Mucosa of stomach (tissue), 1 donor: ENCODE results near the gene GOT2.
"Not testable (repeated sequence)": the region's sequence is repeated elsewhere in the genome, so short reads cannot be mapped to it uniquely, and the experiment has no call there.

Experiments used
- H3K27me3 ChIP-seq: one replicate; pipeline ENCODE4 v1.7.0; 2013; ENCODE audit warnings: mild to moderate bottlenecking, low read length; ENCODE audit not compliant: control insufficient read depth, insufficient read depth
- H3K36me3 ChIP-seq: one replicate; pipeline ENCODE4 v1.7.0; 2013; ENCODE audit warnings: low read length; ENCODE audit not compliant: control insufficient read depth, insufficient read depth
- H3K4me1 ChIP-seq: one replicate; pipeline ENCODE4 v1.7.0; 2013; ENCODE audit warnings: mild to moderate bottlenecking, low read length; ENCODE audit not compliant: control insufficient read depth, insufficient read depth
- H3K4me3 ChIP-seq: one replicate; pipeline ENCODE4 v1.7.0; 2013; ENCODE audit warnings: low read length
- H3K9ac ChIP-seq: one replicate; pipeline ENCODE4 v1.7.0; 2013; ENCODE audit warnings: mild to moderate bottlenecking, low read length, moderate library complexity
- H3K9me3 ChIP-seq: one replicate; pipeline ENCODE4 v1.7.0; 2013; ENCODE audit warnings: mild to moderate bottlenecking, low read length, moderate library complexity; ENCODE audit not compliant: control insufficient read depth
- donor health status: Pancreatic carcinoma.

The GOT2 gene

DNA sequence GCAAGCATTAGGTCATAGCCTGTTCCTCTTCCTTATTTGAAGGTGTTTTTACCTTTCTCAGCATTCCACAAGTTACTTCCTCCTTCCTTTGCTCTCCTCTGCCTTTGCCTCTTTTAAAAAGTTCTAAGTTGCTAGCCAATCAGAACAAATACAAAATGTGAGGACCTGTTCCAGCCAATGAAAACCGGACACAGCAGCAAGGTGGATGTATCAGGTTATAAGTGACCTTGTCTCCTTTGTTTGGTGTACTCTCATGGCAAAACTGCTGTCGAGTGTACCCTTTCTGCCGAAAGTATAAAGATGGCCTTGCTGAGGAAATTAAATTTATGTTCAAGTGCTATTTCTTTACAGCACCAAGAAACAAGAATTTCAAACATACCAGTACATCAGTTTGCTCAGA, 2.2 kb upstream of the GOT2 start:
- not testable (repeated sequence) for H3K9me3 ChIP-seq, H3K4me3 ChIP-seq, H3K36me3 ChIP-seq, H3K9ac ChIP-seq, H3K4me1 ChIP-seq, H3K27me3 ChIP-seq

DNA sequence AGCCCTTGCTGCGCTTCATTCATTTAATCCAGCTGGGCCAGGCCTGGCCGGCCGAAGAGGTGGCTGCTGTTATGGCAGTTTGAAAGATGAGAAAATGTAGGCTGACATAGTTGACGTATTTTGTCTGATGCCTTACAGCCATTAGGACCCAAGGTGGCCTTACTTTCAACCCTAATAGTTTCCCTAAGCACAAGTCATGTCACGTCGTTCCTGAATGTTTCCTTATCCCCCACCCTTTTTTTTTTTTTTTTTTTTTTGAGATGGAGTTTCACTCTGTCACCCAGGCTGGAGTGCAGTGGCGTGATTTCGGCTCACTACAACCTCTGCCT, 307 bp upstream of the GOT2 start:
- Histone ChIP-seq H3K36me3 (no peaks in the 10 kb centered on the region), H3K9me3 (no peaks in the 10 kb centered on the region), H3K9ac (no peak overlapping the region), H3K4me3 (no peak overlapping the region), H3K4me1 (peaks cover 5% of the 10 kb centered on the region), H3K27me3 (no peaks in the 10 kb centered on the region)

DNA sequence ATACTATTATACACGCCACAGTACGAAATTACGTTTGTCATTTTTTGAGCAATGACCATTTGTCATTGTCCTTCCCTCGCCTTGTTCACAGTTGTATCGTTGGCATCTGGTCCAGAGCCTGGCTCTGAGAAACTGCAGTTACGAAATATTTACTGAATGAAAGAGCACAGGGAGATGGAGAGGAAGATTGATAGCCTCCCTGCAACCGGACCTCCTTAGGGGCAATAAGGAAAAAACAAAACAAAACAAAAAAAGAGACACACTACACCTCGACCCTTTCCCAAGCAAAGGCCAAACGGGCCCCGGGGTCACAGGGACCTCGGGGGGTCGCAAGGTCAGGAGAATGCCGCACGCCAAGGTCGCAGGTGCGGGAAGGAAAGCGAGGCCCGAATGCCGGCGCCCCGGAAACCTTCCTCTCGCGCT, 857 bp downstream of the GOT2 start:
- H3K9me3 ChIP-seq: no peaks in the 10 kb centered on the region
- H3K27me3 ChIP-seq: no peaks in the 10 kb centered on the region
- no peaks in the 10 kb centered on the region for H3K36me3 ChIP-seq
- peaks cover 5% of the 10 kb centered on the region for H3K4me1 ChIP-seq
- peak overlapping the region; percentile 94 for H3K4me3 ChIP-seq
- H3K9ac ChIP-seq: peak overlapping the region; percentile 55

DNA sequence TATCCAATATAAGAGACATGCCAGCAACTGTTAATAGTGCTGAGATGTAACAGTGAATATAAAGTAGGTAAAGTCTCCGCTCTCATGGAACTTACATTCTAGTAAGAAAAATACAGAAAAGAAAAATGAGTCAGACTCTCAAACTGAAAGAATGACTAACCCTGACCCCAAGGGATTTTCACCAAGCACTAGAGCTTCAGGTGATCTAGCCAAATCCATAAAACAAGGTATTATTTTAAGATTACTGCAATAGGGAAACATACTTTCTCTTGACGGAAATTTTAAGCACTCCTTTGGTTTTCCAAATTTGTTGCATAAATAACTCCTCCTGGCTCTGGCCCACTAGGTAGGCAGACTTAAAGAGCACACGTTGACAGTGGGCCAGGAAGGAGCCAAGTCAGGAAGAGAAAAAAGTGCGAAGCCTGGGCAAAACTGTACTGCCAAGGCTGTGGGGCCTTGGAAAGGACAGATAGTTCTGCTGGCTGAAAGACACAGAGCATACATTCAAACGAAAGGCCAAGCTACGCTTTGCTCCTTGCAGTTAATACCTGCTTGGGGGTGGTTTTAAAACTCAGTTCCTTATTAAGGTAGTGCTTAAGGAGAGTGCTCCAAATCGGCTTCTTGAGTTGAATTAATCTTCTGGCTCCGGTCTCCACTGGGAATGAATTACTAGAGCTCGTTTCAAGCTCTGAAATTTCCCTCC, 1.4 kb downstream of the GOT2 start:
- Histone ChIP-seq H3K27me3 (no peaks in the 10 kb centered on the region), H3K9me3 (no peaks in the 10 kb centered on the region), H3K9ac (peak overlapping the region; percentile 55), H3K4me1 (peaks cover 5% of the 10 kb centered on the region), H3K4me3 (peak overlapping the region; percentile 94), H3K36me3 (no peaks in the 10 kb centered on the region)

DNA sequence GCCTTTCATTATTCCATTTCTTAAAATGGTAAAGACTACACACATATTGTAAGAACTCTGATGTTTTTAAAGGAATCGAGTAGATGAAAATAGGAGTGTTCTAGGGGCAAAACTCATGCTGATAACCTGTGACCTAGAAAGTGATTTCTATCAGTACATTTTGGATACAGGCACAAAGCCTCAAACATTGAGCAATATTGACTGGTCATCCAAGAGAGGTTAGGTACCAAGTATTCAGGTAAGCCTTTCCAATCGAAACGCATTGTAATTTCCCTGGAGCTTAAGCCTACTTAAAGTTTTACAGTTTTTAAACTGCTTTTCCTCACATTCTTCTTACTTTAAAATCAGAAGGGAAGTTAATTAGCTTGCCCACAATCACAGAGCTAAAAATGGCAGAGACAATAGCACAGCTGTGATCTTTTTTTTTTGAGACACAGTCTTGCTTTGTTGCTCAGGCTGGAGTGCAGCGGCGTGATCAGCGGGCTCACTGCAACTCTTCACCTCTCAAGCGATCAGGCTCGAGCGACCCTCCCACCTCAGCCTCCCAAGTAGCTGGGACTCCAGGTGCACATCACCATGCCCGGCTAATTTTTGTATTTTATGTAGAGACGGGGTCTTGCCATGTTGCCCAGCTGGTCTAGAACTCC, 3.3 kb downstream of the GOT2 start:
- no peaks in the 10 kb centered on the region for H3K36me3 ChIP-seq
- no peaks in the 10 kb centered on the region for H3K9me3 ChIP-seq
- no peak overlapping the region for H3K4me3 ChIP-seq
- no peak overlapping the region for H3K9ac ChIP-seq
- no peaks in the 10 kb centered on the region for H3K27me3 ChIP-seq
- peaks cover 5% of the 10 kb centered on the region for H3K4me1 ChIP-seq

DNA sequence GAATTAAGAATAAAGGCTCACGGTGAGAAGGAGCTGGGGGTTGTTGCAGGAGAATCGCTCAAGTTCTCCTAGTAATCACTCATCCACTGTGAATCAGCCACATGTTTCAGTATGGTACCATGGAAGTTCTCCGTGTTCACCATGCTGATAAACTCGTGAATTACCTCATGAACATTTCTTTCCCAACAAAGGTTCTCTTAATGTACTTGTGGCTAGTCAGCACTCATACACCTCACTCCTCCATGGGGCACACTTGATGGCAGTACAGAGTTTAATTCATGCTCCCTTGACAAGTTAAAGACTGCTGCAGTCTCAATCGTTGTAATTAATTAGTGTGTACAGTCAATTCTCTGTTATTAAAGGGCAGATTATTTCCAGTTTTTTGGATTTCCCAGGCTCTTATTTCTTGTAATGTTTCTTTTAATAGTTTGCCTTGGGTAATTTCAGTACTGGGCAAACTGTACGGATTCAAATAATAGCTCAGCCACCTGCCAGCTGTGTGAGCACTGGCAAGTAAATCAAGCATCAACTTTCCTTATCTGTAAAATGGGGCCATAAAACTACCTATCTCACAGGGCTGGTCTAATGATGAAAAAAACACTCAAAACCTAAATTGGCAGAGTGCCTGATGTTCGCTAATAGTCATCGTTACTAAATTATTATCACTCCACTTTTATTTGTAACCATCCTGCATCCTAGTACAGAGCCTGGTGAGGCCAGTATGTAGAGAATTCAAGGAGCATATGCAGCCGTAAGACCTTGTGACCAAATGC, 6.1 kb downstream of the GOT2 start:
- H3K9ac ChIP-seq: no peak overlapping the region
- H3K4me1 ChIP-seq: peaks cover 4% of the 10 kb centered on the region
- no peaks in the 10 kb centered on the region for H3K27me3 ChIP-seq
- H3K9me3 ChIP-seq: no peaks in the 10 kb centered on the region
- H3K4me3 ChIP-seq: no peak overlapping the region
- no peaks in the 10 kb centered on the region for H3K36me3 ChIP-seq

DNA sequence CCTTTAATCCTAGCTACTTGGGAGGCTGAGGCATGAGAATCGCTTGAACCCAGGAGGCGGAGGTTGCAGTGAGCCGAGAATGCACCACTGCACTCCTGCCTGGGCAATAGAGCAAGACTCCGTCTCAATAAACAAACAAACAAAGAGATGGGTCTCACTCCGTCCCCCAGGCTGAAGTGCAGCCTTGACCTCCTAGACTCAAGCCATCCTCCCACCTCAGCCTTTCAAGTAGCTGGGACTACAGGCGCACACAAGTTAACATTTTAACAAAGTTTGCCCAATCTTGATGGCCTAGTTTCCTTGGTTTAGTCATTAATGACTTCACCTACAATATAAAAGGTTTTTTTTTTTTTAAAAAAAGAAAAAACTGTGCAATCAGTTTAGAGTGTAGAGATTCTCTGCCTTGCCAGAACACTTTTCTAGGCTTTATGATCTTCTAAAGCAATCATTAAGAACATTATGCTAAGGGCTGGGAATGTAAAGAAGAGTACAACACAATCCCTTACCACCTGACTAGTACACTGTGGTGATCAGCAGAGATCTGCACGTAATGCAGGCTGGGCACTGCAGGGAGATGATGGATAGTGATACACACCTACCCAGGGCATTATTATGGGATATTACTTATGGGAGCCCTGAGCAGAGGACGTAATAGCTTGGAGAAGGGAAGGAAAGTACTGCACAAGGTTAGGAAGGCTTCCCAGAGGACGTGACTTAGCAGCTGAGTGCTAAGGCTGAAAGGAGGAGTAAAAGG, 6.9 kb downstream of the GOT2 start:
- Histone ChIP-seq H3K4me3 (no peak overlapping the region), H3K9me3 (no peaks in the 10 kb centered on the region), H3K4me1 (no peaks in the 10 kb centered on the region), H3K9ac (no peak overlapping the region), H3K36me3 (no peaks in the 10 kb centered on the region), H3K27me3 (no peaks in the 10 kb centered on the region)

DNA sequence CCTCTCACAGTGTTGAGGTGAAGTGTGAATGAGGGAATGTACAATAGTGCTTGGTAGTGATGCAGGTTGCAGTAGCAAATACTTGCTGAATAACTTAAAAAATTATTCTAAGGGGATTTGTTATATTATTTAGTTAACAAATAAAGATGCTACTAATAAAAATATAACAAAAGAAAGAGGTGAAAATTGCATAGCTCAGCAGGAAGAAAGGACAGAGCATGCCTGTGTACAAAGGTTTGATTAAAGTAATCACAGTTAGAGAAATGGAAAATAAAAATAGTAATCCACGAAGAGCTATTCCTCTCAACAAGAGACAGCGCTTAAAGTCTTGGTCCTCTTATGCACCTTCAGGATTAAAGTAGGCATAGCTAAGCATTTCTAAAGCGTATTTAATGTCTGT, 11.0 kb downstream of the GOT2 start:
- peaks cover 4% of the 10 kb centered on the region for H3K36me3 ChIP-seq
- no peaks in the 10 kb centered on the region for H3K4me1 ChIP-seq
- H3K9ac ChIP-seq: no peak overlapping the region

DNA sequence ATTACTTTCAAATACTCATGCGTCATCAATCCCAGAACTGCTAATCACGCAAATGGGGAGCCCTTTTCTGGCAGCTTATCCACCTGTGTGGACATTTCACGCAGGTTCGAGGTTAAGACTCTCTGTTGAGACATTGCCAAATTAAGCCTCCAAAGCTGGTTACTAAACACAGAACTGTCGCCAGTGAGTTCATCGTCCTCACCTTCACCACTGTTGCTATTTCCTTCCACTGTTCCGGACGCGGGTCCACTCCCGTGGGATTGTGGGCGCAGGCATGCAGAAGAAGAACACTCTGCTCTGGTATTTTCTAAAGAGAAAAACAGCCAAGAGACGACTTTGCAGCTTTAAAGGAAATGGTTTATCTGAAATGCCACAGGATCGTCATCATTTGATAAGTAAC, 16.1 kb downstream of the GOT2 start:
- no peaks in the 10 kb centered on the region for H3K27me3 ChIP-seq
- H3K4me3 ChIP-seq: no peak overlapping the region
- no peaks in the 10 kb centered on the region for H3K9me3 ChIP-seq
- H3K4me1 ChIP-seq: no peaks in the 10 kb centered on the region
- no peak overlapping the region for H3K9ac ChIP-seq
- H3K36me3 ChIP-seq: peaks cover 9% of the 10 kb centered on the region

More for the DNA sequence above, 11.0 kb downstream of the GOT2 start:
- no peaks in the 10 kb centered on the region for H3K27me3 ChIP-seq
- H3K4me3 ChIP-seq: no peak overlapping the region
- no peaks in the 10 kb centered on the region for H3K9me3 ChIP-seq

DNA sequence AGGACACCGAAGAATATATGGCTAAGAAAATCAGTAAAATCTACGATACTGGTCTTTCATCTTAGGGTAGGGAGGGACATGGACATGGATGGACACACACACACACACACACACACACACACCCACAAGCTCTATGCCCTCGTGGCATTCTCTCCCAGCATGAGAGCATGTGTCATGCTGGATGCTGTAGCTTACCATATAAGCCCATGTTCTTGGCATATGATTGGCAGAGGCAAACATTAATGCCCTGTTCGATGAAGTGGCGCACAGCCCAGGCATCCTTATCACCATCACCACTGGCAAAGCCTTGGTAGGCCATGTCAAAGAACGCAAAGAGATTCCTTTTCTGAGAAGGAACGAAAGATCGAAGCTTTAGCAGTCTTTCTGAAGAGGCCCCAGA, 17.6 kb downstream of the GOT2 start:
- Histone ChIP-seq H3K4me1 (no peaks in the 10 kb centered on the region), H3K9me3 (no peaks in the 10 kb centered on the region), H3K4me3 (no peak overlapping the region), H3K9ac (no peak overlapping the region), H3K27me3 (no peaks in the 10 kb centered on the region), H3K36me3 (peaks cover 9% of the 10 kb centered on the region)

DNA sequence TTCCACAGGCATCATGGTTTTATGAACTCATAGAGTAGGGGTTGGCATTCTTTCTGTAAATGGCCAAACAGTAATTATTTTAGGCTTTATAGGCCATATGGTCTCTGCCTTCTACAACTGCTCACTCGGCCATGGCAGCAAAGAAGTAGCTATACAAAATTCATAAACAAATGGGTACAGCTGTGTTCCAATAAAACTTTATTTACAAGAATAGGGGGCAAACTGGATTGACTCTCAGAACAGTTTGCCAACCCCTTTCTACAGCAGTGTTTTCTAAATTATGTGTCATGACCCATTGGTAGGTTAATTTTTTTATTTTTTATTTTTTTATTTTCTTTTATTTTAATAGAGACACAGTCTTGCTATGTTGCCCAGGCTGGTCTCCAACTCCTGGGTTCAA, 20.4 kb downstream of the GOT2 start:
- Histone ChIP-seq H3K4me1 (no peaks in the 10 kb centered on the region), H3K9ac (no peak overlapping the region), H3K27me3 (no peaks in the 10 kb centered on the region), H3K36me3 (peaks cover 5% of the 10 kb centered on the region), H3K9me3 (no peaks in the 10 kb centered on the region), H3K4me3 (no peak overlapping the region)

DNA sequence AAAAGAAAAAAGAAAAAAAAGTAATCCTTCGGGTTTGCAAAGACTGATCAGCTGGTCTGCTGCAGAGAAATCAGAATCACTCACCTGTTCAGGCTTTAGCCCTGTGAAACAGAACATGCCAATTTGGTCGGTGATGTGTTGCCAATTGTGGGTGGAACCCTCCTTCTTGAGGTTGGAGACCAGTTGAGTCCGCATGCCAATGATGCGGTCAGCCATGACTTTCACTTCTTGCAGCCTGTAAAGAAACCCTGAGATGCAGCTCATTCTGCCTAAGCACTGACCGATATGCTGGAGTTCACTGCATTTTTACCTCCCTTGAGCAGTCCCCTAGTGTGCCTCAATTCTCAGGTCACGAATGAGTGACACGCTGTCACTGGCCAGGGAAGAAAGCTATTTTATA, 24.8 kb downstream of the GOT2 start:
- Histone ChIP-seq H3K4me3 (no peak overlapping the region), H3K36me3 (no peaks in the 10 kb centered on the region), H3K9ac (no peak overlapping the region), H3K27me3 (no peaks in the 10 kb centered on the region), H3K4me1 (no peaks in the 10 kb centered on the region), H3K9me3 (no peaks in the 10 kb centered on the region)
